CD4-positive, alpha-beta T cell treated with Interleukin-17A for 1 hour (primary cell): Measurements from ENCODE around the gene PAX4.

ENCODE experiments used
- DNase-seq: peaks from one replicate; pipeline ENCODE4 v3.0.0-alpha.2; 2020

PAX4 gene

GRCh38 chr7:127628445-127628844 lies 10.5 kb upstream of the PAX4 start:
- no peak for DNase-seq

GRCh38 chr7:127625331-127625730 lies 7.4 kb upstream of the PAX4 start:
- DNase-seq = no peak

- no peak for DNase-seq
Observed at GRCh38 chr7:127620406-127621233, 2.7 kb upstream of the PAX4 start.

GRCh38 chr7:127619681-127620405 lies 1.9 kb upstream of the PAX4 start:
- no peak for DNase-seq

GRCh38 chr7:127618775-127619174 lies 833 bp upstream of the PAX4 start:
- no peak for DNase-seq

- no peak for DNase-seq
Observed at GRCh38 chr7:127616724-127617123, 1.2 kb downstream of the PAX4 start.

GRCh38 chr7:127612263-127612662 lies 5.7 kb downstream of the PAX4 start:
- DNase-seq = no peak

GRCh38 chr7:127609297-127609696 lies 8.6 kb downstream of the PAX4 start:
- DNase-seq = no peak

- DNase-seq = no peak
Observed at GRCh38 chr7:127608446-127608845, 9.5 kb downstream of the PAX4 start.

GRCh38 chr7:127600885-127601284 lies 17.1 kb downstream of the PAX4 start:
- DNase-seq = no peak

GRCh38 chr7:127598318-127598717 lies 19.6 kb downstream of the PAX4 start:
- no peak for DNase-seq

GRCh38 chr7:127595737-127596136 lies 22.2 kb downstream of the PAX4 start:
- DNase-seq = no peak

- DNase-seq = no peak
Observed at GRCh38 chr7:127594490-127594889, 23.5 kb downstream of the PAX4 start.

- no peak for DNase-seq
Observed at GRCh38 chr7:127592550-127592949, 25.4 kb downstream of the PAX4 start.

- DNase-seq = no peak
Observed at GRCh38 chr7:127591591-127591990, 26.4 kb downstream of the PAX4 start.

GRCh38 chr7:127591189-127591588 lies 26.8 kb downstream of the PAX4 start:
- no peak for DNase-seq

- no peak for DNase-seq
Observed at GRCh38 chr7:127589896-127590295, 28.0 kb downstream of the PAX4 start.

- peak; percentile 36 for DNase-seq
Observed at GRCh38 chr7:127588697-127589482, 29.1 kb downstream of the PAX4 start.

GRCh38 chr7:127588019-127588696 lies 29.8 kb downstream of the PAX4 start, which contains the start of gene ARF5:
Gene ARF5 (plus strand): TSS chr7:127588411. CDS start chr7:127588499, 88 bp downstream.
- peak; percentile 90 for DNase-seq

- DNase-seq = no peak
Observed at GRCh38 chr7:127587663-127588018, 30.3 kb downstream of the PAX4 start.

- no peak for DNase-seq
Observed at GRCh38 chr7:127586346-127586745, 31.6 kb downstream of the PAX4 start.

GRCh38 chr7:127585044-127585953 lies 32.6 kb downstream of the PAX4 start, which contains the start of gene GCC1:
Gene GCC1 (minus strand): TSS chr7:127585596. CDS start chr7:127585182, 414 bp downstream.
- peak; percentile 96 for DNase-seq
